Measurements from ENCODE around the gene DUSP22.

DUSP22 gene

DNA sequence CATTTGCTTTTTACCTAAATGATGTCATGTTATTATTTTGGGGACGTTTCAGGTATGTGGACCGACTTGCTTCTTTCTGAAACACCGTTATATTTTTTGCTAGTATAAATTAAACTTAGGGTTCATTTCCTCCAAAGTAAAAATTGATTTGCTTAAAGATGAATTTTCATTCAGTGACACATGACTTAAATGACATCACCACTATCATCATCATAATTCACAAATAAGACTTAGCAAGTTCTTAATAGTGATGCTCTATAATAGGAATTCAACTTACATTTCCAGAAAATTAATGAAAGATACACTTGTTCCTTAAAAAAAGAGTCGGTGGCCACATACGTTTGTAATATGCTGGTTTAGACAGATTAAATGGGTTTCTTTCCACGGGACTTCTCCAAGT lies 108.5 kb downstream of the DUSP22 start:
- DNase-seq, result no peak
